ENCODE measurements around the gene DSG3.
A peak's percentile ranks its signal among the peaks of the same experiment; 100 is the strongest.

Gene DSG3

DNA sequence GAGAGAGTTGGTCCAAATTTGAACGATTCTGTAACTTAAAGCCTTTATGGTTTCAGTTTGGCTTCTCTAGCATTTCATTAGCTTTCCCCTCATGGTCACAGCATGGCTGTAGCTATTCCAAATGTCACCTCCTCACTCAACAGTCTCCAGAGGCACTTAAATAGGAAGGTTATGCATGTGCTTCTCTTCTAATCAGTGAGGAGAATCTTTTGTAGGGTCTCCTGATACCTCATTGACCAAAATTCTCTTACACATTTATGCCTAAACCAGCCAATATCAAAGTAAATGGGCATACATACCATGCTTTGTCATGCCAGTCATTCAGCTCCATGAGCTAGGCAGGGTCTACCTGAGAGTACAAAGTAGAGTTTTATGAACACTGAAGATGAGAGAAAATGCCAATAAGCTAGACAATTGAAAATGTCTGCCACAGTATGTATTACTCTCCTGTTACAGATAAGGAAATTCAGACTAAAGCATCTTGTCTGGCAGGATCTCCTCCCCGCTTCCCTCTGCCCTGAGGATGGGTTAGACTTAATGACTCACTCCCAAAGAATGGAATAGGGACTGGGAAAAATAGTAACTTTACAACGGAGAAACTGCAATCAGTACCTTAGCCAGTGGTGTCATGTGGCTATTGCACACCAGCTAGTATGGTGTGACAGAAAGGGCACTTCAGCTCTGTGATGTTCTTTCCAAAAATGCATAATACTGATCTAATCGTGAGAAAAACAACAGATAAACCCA is 65.8 kb downstream of the DSG3 start:
- FAIRE-seq (no peak), DNase-seq (ENCODE audit: insufficient read length, low spot score) (no peak)

DNA sequence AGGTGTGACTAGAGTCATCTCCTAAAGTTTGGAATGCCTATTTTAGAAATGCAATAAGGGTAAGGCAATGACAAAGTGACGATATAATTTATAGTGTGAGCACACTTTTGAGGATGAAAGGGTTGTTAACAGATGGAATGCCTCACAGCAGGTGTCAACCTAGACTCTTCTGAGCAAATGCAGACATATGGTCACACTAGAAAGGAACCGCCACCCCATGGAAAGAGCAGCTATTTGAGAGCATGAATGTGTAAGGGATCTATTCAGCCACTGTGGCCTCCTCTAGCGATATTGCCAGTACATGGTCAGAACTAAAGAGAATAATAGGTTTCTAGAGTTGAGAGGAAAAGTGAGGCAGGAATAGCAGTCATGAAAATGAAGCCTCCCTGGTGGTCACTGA is 68.9 kb downstream of the DSG3 start:
- FAIRE-seq, result peak; percentile 38
- DNase-seq (ENCODE audit: insufficient read length, low spot score), result no peak
- TF ChIP-seq, protein P1, sequence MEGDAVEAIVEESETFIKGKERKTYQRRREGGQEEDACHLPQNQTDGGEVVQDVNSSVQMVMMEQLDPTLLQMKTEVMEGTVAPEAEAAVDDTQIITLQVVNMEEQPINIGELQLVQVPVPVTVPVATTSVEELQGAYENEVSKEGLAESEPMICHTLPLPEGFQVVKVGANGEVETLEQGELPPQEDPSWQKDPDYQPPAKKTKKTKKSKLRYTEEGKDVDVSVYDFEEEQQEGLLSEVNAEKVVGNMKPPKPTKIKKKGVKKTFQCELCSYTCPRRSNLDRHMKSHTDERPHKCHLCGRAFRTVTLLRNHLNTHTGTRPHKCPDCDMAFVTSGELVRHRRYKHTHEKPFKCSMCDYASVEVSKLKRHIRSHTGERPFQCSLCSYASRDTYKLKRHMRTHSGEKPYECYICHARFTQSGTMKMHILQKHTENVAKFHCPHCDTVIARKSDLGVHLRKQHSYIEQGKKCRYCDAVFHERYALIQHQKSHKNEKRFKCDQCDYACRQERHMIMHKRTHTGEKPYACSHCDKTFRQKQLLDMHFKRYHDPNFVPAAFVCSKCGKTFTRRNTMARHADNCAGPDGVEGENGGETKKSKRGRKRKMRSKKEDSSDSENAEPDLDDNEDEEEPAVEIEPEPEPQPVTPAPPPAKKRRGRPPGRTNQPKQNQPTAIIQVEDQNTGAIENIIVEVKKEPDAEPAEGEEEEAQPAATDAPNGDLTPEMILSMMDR (IDR thresholded peaks at IDR 0.05; ENCODE audit: insufficient read depth, missing control alignments), result no peak

More for the DNA sequence above, 65.8 kb downstream of the DSG3 start:
- TF ChIP-seq, protein P1 (IDR thresholded peaks at IDR 0.05; ENCODE audit: insufficient read depth, missing control alignments), result no peak

DNA sequence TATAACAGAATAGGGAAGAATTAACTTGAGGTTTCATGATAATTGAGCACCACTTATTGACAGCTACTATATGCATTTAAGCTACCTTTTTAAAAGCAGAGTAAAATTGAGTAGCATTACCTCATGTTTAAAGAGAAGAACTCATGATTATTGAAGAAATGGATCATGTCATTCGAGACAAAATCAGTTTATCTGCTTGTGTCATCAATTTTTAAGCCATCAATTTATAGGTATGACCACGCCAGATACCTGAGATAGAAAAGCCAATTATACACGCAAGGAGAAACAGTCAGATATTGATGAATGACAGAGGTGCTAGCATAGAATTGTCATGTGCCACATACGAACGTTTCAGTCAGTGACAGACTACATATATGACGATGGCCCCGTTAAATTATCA is 78.8 kb downstream of the DSG3 start:
- DNase-seq (ENCODE audit: insufficient read length, low spot score) (no peak), FAIRE-seq (peak; percentile 83)
- TF ChIP-seq, protein P1 (IDR thresholded peaks at IDR 0.05; ENCODE audit: insufficient read depth, missing control alignments), result no peak

Measured in D721Med (cell line).